ENCODE measurements around the gene ZFYVE19.

Gene ZFYVE19

GRCh38 chr15:40775007-40775406 is 31.9 kb upstream of the ZFYVE19 start:
- H3K4me1 ChIP-seq (ENCODE audit: insufficient read depth, low read length, poor library complexity, severe bottlenecking) = peaks cover 21% of the 10 kb centered on the region
- TF ChIP-seq EZH2phosphoT487 (IDR thresholded peaks at IDR 0.05; ENCODE audit: borderline replicate concordance) = no peak
- TF ChIP-seq CTCF (conservative IDR thresholded peaks at IDR 0.05; ENCODE audit: low read length) = no peak
- H4K20me1 ChIP-seq (ENCODE audit: insufficient read depth, low read length, poor library complexity, severe bottlenecking) = no peaks in the 10 kb centered on the region
- no peaks in the 10 kb centered on the region for H3K9me3 ChIP-seq (ENCODE audit: insufficient read depth, low read depth, low read length)
- peaks cover 3% of the 10 kb centered on the region; the same call in 1 of the 2 replicates for H3F3A ChIP-seq (ENCODE audit: low read depth)
- H2AFZ ChIP-seq (ENCODE audit: low read length) = no peak overlapping the region
- H3K4me2 ChIP-seq (ENCODE audit: low read depth, low read length, poor library complexity, severe bottlenecking) = no peak overlapping the region
- H3K36me3 ChIP-seq (ENCODE audit: insufficient read depth, low read length) = peaks cover 29% of the 10 kb centered on the region
- no peak overlapping the region for H3K9ac ChIP-seq (ENCODE audit: low read depth, low read length, poor library complexity, severe bottlenecking)
- no peaks in the 10 kb centered on the region for H3K79me2 ChIP-seq (ENCODE audit: insufficient read depth, low read length)
- H3K4me3 ChIP-seq (ENCODE audit: low read length, poor library complexity, severe bottlenecking) = no peak overlapping the region
- no peaks in the 10 kb centered on the region for H3K9me2 ChIP-seq (replicated peaks; ENCODE audit: low read depth, low read length)
- H3K27me3 ChIP-seq (ENCODE audit: insufficient read depth, low read length, poor library complexity, severe bottlenecking) = no peaks in the 10 kb centered on the region

GRCh38 chr15:40775740-40776536 is 31.0 kb upstream of the ZFYVE19 start:
- H3K4me3 ChIP-seq (ENCODE audit: low read length, poor library complexity, severe bottlenecking) = no peak overlapping the region
- no peaks in the 10 kb centered on the region for H3K79me2 ChIP-seq (ENCODE audit: insufficient read depth, low read length)
- no peak overlapping the region for H3K4me2 ChIP-seq (ENCODE audit: low read depth, low read length, poor library complexity, severe bottlenecking)
- peaks cover 12% of the 10 kb centered on the region for H3K4me1 ChIP-seq (ENCODE audit: insufficient read depth, low read length, poor library complexity, severe bottlenecking)
- H3K9me2 ChIP-seq (replicated peaks; ENCODE audit: low read depth, low read length) = no peaks in the 10 kb centered on the region
- H2AFZ ChIP-seq (ENCODE audit: low read length) = no peak overlapping the region
- H4K20me1 ChIP-seq (ENCODE audit: insufficient read depth, low read length, poor library complexity, severe bottlenecking) = no peaks in the 10 kb centered on the region
- H3K9ac ChIP-seq (ENCODE audit: low read depth, low read length, poor library complexity, severe bottlenecking) = no peak overlapping the region
- TF ChIP-seq EZH2phosphoT487 (IDR thresholded peaks at IDR 0.05; ENCODE audit: borderline replicate concordance) = no peak
- TF ChIP-seq CTCF (conservative IDR thresholded peaks at IDR 0.05; ENCODE audit: low read length) = no peak
- no peaks in the 10 kb centered on the region for H3K27me3 ChIP-seq (ENCODE audit: insufficient read depth, low read length, poor library complexity, severe bottlenecking)
- peaks cover 29% of the 10 kb centered on the region for H3K36me3 ChIP-seq (ENCODE audit: insufficient read depth, low read length)
- no peaks in the 10 kb centered on the region for H3K9me3 ChIP-seq (ENCODE audit: insufficient read depth, low read depth, low read length)
- H3F3A ChIP-seq (ENCODE audit: low read depth) = no peaks in the 10 kb centered on the region

- no peak overlapping the region for H3K4me2 ChIP-seq (ENCODE audit: low read depth, low read length, poor library complexity, severe bottlenecking)
Measured at GRCh38 chr15:40776537-40777141, 30.2 kb upstream of the ZFYVE19 start.

More at GRCh38 chr15:40776537-40777141, 30.2 kb upstream of the ZFYVE19 start:
- Histone ChIP-seq H3K27me3 (ENCODE audit: insufficient read depth, low read length, poor library complexity, severe bottlenecking) (no peaks in the 10 kb centered on the region), H3K79me2 (ENCODE audit: insufficient read depth, low read length) (no peaks in the 10 kb centered on the region), H3K4me1 (ENCODE audit: insufficient read depth, low read length, poor library complexity, severe bottlenecking) (peaks cover 7% of the 10 kb centered on the region), H3F3A (ENCODE audit: low read depth) (no peaks in the 10 kb centered on the region), H4K20me1 (ENCODE audit: insufficient read depth, low read length, poor library complexity, severe bottlenecking) (no peaks in the 10 kb centered on the region), H2AFZ (ENCODE audit: low read length) (no peak overlapping the region), H3K9me2 (replicated peaks; ENCODE audit: low read depth, low read length) (no peaks in the 10 kb centered on the region), H3K9me3 (ENCODE audit: insufficient read depth, low read depth, low read length) (no peaks in the 10 kb centered on the region), H3K9ac (ENCODE audit: low read depth, low read length, poor library complexity, severe bottlenecking) (no peak overlapping the region), H3K4me3 (ENCODE audit: low read length, poor library complexity, severe bottlenecking) (no peak overlapping the region), H3K36me3 (ENCODE audit: insufficient read depth, low read length) (peaks cover 29% of the 10 kb centered on the region; the same call in 1 of the 2 replicates)
- no peak for TF ChIP-seq CTCF (conservative IDR thresholded peaks at IDR 0.05; ENCODE audit: low read length)

Measured in Loucy (cell line).